ENCODE measurements around the gene NCAM1. TPM values are rescaled to one million over a fixed set of nuclear protein-coding genes. Genes with fewer than 3 reads are reported as not detected.

The NCAM1 gene
- total and polyA plus RNA-seq, 2 donors (not counting 3 experiments of a cell fraction or from before 2014, with no cell fraction given), result 0.03 TPM; not detected in 1

- no peak overlapping the region for H3K27ac ChIP-seq (ENCODE audit: insufficient read depth, low read depth, low read length)
- H3K27me3 ChIP-seq (ENCODE audit: control insufficient read depth in 2 of 2, insufficient read depth in 2 of 2, low read length in 2 of 2), result no peaks in the 10 kb centered on the region
- no peaks in the 10 kb centered on the region for H3K9me1 ChIP-seq (replicated peaks; ENCODE audit: control insufficient read depth, extremely low read depth, insufficient read depth, low read length)
- H3K9ac ChIP-seq (replicated peaks; ENCODE audit: extremely low read depth, insufficient read depth, low read length), result no peak overlapping the region
- POLR2A ChIA-PET, result no interaction called here
- intact Hi-C loops (cut with micrococcal nuclease) (no loop called here), dilution Hi-C loops (cut with MboI; ENCODE audit: extremely low pct_ligation_motif_present, low sequenced_read_pairs) (no loop called here)
- H4K20me1 ChIP-seq (replicated peaks; ENCODE audit: control insufficient read depth, extremely low read depth, insufficient read depth, low read length), result no peaks in the 10 kb centered on the region
- peaks cover 2% of the 10 kb centered on the region for H3K9me3 ChIP-seq (replicated peaks; ENCODE audit: control insufficient read depth, insufficient read depth, low read length)
- H3K4me3 ChIP-seq (replicated peaks in 1 of 3; ENCODE audit: insufficient read depth in 1 of 3, low read depth in 1 of 3, low read length in 3 of 3), result no peak overlapping the region
- DNase-seq (ENCODE audit: low read depth, low spot score), result no peak
- no peak for FAIRE-seq
- H2AFZ ChIP-seq (ENCODE audit: low read depth, low read length), result no peak overlapping the region
- no peak overlapping the region for H3K4me2 ChIP-seq (ENCODE audit: insufficient read depth, low read length)
- no peaks in the 10 kb centered on the region for H3K4me1 ChIP-seq (ENCODE audit: control insufficient read depth, extremely low read depth, insufficient read depth, low read length)
- no peaks in the 10 kb centered on the region for H3K36me3 ChIP-seq (ENCODE audit: control insufficient read depth in 2 of 2, extremely low read depth in 1 of 2, insufficient read depth in 2 of 2, low read length in 2 of 2)
- no TSS peak for BruUV-seq (replicated peaks)
- no peaks in the 10 kb centered on the region for H3K79me2 ChIP-seq (ENCODE audit: control insufficient read depth, insufficient read depth, low read length)
- TF ChIP-seq, protein P1, sequence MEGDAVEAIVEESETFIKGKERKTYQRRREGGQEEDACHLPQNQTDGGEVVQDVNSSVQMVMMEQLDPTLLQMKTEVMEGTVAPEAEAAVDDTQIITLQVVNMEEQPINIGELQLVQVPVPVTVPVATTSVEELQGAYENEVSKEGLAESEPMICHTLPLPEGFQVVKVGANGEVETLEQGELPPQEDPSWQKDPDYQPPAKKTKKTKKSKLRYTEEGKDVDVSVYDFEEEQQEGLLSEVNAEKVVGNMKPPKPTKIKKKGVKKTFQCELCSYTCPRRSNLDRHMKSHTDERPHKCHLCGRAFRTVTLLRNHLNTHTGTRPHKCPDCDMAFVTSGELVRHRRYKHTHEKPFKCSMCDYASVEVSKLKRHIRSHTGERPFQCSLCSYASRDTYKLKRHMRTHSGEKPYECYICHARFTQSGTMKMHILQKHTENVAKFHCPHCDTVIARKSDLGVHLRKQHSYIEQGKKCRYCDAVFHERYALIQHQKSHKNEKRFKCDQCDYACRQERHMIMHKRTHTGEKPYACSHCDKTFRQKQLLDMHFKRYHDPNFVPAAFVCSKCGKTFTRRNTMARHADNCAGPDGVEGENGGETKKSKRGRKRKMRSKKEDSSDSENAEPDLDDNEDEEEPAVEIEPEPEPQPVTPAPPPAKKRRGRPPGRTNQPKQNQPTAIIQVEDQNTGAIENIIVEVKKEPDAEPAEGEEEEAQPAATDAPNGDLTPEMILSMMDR (IDR thresholded peaks at IDR 0.05; ENCODE audit: extremely low read depth in 1 of 2, insufficient read depth in 1 of 2, low read depth in 1 of 2, low read length in 2 of 2), result no peak
- TF ChIP-seq POLR2A (IDR thresholded peaks at IDR 0.05; ENCODE audit: low read depth, low read length) (no peak), EZH2 (IDR thresholded peaks at IDR 0.05; ENCODE audit: borderline replicate concordance, low read depth, low read length, severe bottlenecking) (no peak), MYC (IDR thresholded peaks at IDR 0.05; ENCODE audit: low read depth, low read length) (no peak)
- TF ChIP-seq, protein P2, sequence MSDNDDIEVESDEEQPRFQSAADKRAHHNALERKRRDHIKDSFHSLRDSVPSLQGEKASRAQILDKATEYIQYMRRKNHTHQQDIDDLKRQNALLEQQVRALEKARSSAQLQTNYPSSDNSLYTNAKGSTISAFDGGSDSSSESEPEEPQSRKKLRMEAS (IDR thresholded peaks at IDR 0.05; ENCODE audit: insufficient read depth, insufficient read length), result no peak
- CTCF ChIA-PET, result no interaction called here
Observed at GRCh38 chr11:113014262-113015097, 53.3 kb downstream of the NCAM1 start.

Data from endothelial cell of umbilical vein (primary cell).